SK-N-MC (cell line): Measurements from ENCODE around the gene MPRIP.

Experiments
- EZH2 ChIP-seq: fragments of 200-600 bp; sonication (generic); IDR thresholded peaks from one replicate; pipeline ENCODE4 v1.6.1; 2017; ENCODE audit warnings: antibody characterized with exemption
- FOXP2 ChIP-seq: optimal IDR thresholded peaks from 2 replicates; pipeline ENCODE3; 2011; ENCODE audit warnings: mild to moderate bottlenecking, moderate library complexity; ENCODE audit not compliant: insufficient read depth; ENCODE audit errors: extremely low read length, control extremely low read depth
- POLR2AphosphoS5 ChIP-seq: IDR thresholded peaks from 2 replicates; pipeline ENCODE4 v1.6.1; 2012; ENCODE audit warnings: mild to moderate bottlenecking, low read depth, low read length, borderline replicate concordance

DNA sequence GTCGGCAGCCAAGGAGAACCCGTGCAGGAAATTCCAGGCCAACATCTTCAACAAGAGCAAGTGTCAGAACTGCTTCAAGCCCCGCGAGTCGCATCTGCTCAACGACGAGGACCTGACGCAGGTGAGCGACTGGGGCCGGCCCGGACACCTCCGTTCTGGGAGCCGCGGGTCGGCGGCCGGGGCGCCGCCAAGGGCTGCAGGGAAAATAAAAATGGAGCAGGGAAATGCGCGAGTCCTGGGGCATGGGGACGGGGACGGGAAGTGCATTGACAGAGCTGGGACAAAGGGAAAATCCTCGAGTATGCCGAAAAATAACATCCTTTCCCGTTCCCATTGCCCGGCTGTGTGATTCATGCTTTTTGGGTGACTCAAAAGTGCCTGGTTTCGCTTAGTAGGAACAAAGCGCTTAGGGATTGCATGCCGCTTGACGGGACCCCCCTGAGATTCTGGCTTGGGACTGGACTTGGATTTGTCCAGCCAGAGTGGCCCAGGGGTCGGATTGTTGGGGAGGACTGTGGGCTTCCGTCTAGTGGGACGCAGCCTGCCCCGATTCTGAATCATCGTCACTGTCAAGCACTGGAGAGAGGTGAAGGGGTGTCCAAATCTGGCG, 699 bp downstream of the MPRIP start:
- TF ChIP-seq POLR2AphosphoS5, result no peak
- TF ChIP-seq EZH2, result no peak
- no peak for TF ChIP-seq FOXP2
